DOHH2 (cell line): Measurements from ENCODE around the gene CPS1.

Source experiments
- H3F3A ChIP-seq: fragments of 200-600 bp; sonication (generic), shearing (Covaris generic); 2 replicates; pipeline ENCODE4 v1.6.0; 2016; ENCODE audit warnings: antibody characterized with exemption, mild to moderate bottlenecking; ENCODE audit not compliant: control insufficient read depth, insufficient read depth
- H3K27ac ChIP-seq: fragments of 200-600 bp; sonication (generic); 2 replicates; pipeline ENCODE4 v1.5.1; 2014; ENCODE audit warnings: low read depth, mild to moderate bottlenecking, low read length, moderate library complexity
- H3K27me3 ChIP-seq: fragments of 200-600 bp; sonication (generic); 2 replicates; pipeline ENCODE4 v1.6.1; 2014; ENCODE audit warnings: mild to moderate bottlenecking, low read length, mixed read lengths; ENCODE audit not compliant: control insufficient read depth
- H3K36me3 ChIP-seq: fragments of 200-600 bp; sonication (generic); 2 replicates; pipeline ENCODE4 v1.6.1; 2014; ENCODE audit warnings: mild to moderate bottlenecking, low read length, moderate library complexity, mixed read lengths; ENCODE audit not compliant: control insufficient read depth
- H3K4me1 ChIP-seq: fragments of 200-600 bp; sonication (generic); 2 replicates; pipeline ENCODE4 v1.6.1; 2014; ENCODE audit warnings: mild to moderate bottlenecking, low read length, mixed read lengths; ENCODE audit not compliant: control insufficient read depth
- H3K4me2 ChIP-seq: fragments of 200-600 bp; sonication (generic); 2 replicates; pipeline ENCODE4 v1.6.0; 2014; ENCODE audit warnings: mild to moderate bottlenecking, low read length, moderate library complexity
- H3K4me3 ChIP-seq: fragments of 200-600 bp; sonication (generic); 2 replicates; pipeline ENCODE4 v1.5.1; 2014; ENCODE audit warnings: mild to moderate bottlenecking, low read length, mixed read lengths
- H3K79me2 ChIP-seq: fragments of 200-600 bp; sonication (generic); 2 replicates; pipeline ENCODE4 v1.6.1; 2014; ENCODE audit warnings: mild to moderate bottlenecking, low read length, mixed read lengths; ENCODE audit not compliant: control insufficient read depth
- H3K9me2 ChIP-seq: fragments of 200-600 bp; sonication (generic); replicated peaks from 2 replicates; pipeline ENCODE4 v1.6.1; 2014; ENCODE audit warnings: mild to moderate bottlenecking, low read length, mixed read lengths; ENCODE audit not compliant: control insufficient read depth
- H3K9me3 ChIP-seq: fragments of 200-600 bp; sonication (generic); 2 replicates; pipeline ENCODE4 v1.6.1; 2014; ENCODE audit warnings: antibody characterized with exemption, low read length, mixed read lengths; ENCODE audit not compliant: control insufficient read depth, insufficient read depth
- H4K20me1 ChIP-seq: fragments of 200-600 bp; sonication (generic); 2 replicates; pipeline ENCODE4 v1.6.0; 2014; ENCODE audit warnings: low read depth, mild to moderate bottlenecking, antibody characterized with exemption, low read length, moderate library complexity; ENCODE audit not compliant: control insufficient read depth, insufficient read depth
- EZH2phosphoT487 ChIP-seq: fragments of 200-600 bp; sonication (generic); IDR thresholded peaks from 2 replicates; pipeline ENCODE4 v1.6.1; 2017; ENCODE audit warnings: borderline replicate concordance, mild to moderate bottlenecking, antibody characterized with exemption, low read length, moderate library complexity, mixed read lengths
- TF ChIP-seq, protein P1 (sequence below): fragments of 200-600 bp; sonication (generic); IDR thresholded peaks from one replicate; pipeline ENCODE4 v1.5.1; 2014; ENCODE audit warnings: antibody characterized with exemption, mild to moderate bottlenecking, low read depth, low read length; ENCODE audit not compliant: poor library complexity, severe bottlenecking

Gene CPS1

DNA sequence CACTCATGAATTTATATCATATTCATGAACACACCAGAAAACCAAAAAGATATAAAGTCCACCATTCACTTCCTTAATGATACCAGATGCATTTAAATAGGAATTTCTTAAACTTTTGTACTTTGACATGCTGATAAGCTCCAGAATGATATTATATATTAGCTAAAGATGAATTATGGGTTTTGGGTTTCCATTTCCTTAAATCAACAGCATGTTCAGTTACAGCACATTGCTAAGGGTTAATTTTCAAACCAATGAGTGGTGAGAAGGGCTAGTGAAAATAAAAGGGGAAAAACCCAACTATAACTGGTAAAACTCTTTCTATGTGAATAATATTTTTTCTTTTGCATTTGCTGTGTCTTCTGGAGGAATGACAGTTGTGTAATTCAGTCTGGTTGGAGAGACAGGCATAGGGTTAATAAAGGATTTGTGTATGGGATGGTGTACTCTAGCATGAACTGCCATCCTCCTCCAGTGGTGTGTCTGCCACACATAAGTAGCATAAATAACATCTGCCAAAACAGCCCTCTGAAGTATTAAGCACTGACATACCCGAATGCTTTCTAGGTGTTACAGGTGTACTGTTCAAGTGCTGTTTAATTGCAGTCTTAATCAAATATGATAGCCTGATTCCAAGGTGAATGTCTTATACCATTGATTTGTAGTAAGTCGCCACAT, 19.3 kb upstream of the CPS1 start:
- H3K27me3 ChIP-seq = no peaks in the 10 kb centered on the region
- no peak overlapping the region for H3K27ac ChIP-seq
- H3K36me3 ChIP-seq = no peaks in the 10 kb centered on the region
- H3K79me2 ChIP-seq = no peaks in the 10 kb centered on the region
- H3K9me3 ChIP-seq = no peaks in the 10 kb centered on the region
- no peak overlapping the region for H3K4me3 ChIP-seq
- no peaks in the 10 kb centered on the region for H4K20me1 ChIP-seq
- H3K4me1 ChIP-seq = no peaks in the 10 kb centered on the region
- H3K9me2 ChIP-seq = no peaks in the 10 kb centered on the region
- no peak overlapping the region for H3K4me2 ChIP-seq
- H3F3A ChIP-seq = no peaks in the 10 kb centered on the region
- TF ChIP-seq, protein P1, sequence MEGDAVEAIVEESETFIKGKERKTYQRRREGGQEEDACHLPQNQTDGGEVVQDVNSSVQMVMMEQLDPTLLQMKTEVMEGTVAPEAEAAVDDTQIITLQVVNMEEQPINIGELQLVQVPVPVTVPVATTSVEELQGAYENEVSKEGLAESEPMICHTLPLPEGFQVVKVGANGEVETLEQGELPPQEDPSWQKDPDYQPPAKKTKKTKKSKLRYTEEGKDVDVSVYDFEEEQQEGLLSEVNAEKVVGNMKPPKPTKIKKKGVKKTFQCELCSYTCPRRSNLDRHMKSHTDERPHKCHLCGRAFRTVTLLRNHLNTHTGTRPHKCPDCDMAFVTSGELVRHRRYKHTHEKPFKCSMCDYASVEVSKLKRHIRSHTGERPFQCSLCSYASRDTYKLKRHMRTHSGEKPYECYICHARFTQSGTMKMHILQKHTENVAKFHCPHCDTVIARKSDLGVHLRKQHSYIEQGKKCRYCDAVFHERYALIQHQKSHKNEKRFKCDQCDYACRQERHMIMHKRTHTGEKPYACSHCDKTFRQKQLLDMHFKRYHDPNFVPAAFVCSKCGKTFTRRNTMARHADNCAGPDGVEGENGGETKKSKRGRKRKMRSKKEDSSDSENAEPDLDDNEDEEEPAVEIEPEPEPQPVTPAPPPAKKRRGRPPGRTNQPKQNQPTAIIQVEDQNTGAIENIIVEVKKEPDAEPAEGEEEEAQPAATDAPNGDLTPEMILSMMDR = no peak
- no peak for TF ChIP-seq EZH2phosphoT487

DNA sequence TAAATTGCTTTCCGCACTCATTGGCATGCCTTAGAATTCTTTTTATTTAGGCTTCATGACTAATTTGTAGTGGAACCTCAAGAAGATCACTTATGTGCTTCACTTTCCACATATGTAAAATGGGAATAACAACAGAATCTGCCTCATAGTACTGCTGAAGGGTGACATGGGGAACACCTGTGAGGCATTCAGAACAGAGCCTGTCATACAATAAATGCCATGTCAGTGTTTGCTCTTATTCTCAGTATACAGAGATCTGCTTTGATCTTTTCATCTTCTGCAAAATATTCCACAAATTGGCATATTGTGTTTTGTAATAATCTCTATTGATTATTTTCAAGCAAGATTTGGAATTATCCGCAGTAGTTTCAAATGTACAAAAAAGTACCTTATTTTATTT, 17.4 kb upstream of the CPS1 start:
- no peaks in the 10 kb centered on the region for H3K9me2 ChIP-seq
- H3K4me2 ChIP-seq = no peak overlapping the region
- H3F3A ChIP-seq = no peaks in the 10 kb centered on the region
- H3K27ac ChIP-seq = no peak overlapping the region
- TF ChIP-seq, protein P1 = no peak
- TF ChIP-seq EZH2phosphoT487 = no peak
- H4K20me1 ChIP-seq = no peaks in the 10 kb centered on the region
- no peaks in the 10 kb centered on the region for H3K4me1 ChIP-seq
- H3K9me3 ChIP-seq = no peaks in the 10 kb centered on the region
- no peaks in the 10 kb centered on the region for H3K36me3 ChIP-seq
- no peak overlapping the region for H3K4me3 ChIP-seq
- H3K27me3 ChIP-seq = no peaks in the 10 kb centered on the region
- no peaks in the 10 kb centered on the region for H3K79me2 ChIP-seq

DNA sequence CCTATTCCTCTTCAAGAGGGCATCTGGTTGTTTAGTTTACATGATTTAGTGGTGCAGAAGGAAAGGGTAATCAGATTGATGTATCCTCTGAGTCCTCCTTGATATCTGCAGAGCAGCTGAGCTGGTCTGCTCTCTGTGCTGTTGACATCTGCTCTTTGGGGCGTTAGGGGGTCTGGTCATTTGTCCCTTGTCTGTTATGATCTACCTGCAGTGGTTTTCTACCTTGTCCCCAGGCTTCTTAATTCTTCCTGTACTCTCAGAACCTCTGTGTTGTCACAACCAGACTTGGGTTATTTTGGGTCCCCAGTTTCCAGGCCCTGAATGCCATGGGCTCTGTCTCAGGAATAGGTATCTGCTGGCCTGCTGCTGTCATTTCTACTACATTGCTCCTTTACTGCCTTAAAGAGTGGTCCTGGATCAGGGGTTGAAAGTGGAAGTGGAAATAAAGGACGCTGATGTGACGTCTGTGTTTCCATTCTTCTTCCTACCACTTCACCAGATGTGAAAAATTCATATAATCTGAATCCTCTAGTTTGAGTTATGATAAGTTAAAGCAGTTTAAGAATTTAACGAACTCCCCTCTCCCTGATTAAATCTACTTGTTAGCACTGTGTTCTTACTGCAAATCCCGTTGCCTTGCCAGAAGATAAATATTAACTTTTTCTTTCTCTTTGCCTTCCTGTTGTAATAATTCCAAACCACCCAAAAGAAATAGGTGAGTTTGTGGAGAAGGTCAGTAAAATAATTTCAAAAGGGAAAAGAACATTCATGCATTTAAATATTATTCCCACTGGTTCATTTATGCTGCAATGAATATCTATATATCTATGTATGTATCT, 16.6 kb upstream of the CPS1 start:
- H3K4me2 ChIP-seq = no peak overlapping the region
- H3K79me2 ChIP-seq = no peaks in the 10 kb centered on the region
- H4K20me1 ChIP-seq = no peaks in the 10 kb centered on the region
- no peaks in the 10 kb centered on the region for H3K4me1 ChIP-seq
- H3F3A ChIP-seq = no peaks in the 10 kb centered on the region
- no peak overlapping the region for H3K4me3 ChIP-seq
- TF ChIP-seq, protein P1 = no peak
- no peak for TF ChIP-seq EZH2phosphoT487
- H3K36me3 ChIP-seq = no peaks in the 10 kb centered on the region
- no peaks in the 10 kb centered on the region for H3K9me2 ChIP-seq
- no peaks in the 10 kb centered on the region for H3K9me3 ChIP-seq
- no peaks in the 10 kb centered on the region for H3K27me3 ChIP-seq
- no peak overlapping the region for H3K27ac ChIP-seq
